WTC11 (cell line): Measurements from ENCODE around the gene P3H2. TPM values are rescaled to one million over a fixed set of nuclear protein-coding genes. Genes with fewer than 3 reads are reported as not detected.
A peak's percentile ranks its signal among the peaks of the same experiment; 100 is the strongest.

Experiments
- AFF4 ChIP-seq: sonication (generic); formaldehyde crosslinking; IDR thresholded peaks from 2 replicates; pipeline ENCODE4 v1.8.1; 2023; ENCODE audit warnings: mild to moderate bottlenecking, missing genetic modification reagents, borderline replicate concordance
- AR ChIP-seq: fragments of 250-450 bp; sonication (Bioruptor Pico); IDR thresholded peaks from 2 replicates; pipeline ENCODE4 v1.9.0; 2021; ENCODE audit warnings: mild to moderate bottlenecking
- ATF3 ChIP-seq: sonication (generic); formaldehyde crosslinking; conservative IDR thresholded peaks from 2 replicates; pipeline ENCODE4 v1.8.1; 2022; ENCODE audit warnings: mild to moderate bottlenecking, missing genetic modification reagents
- ATF6 ChIP-seq: sonication (generic); formaldehyde crosslinking; IDR thresholded peaks from 2 replicates; pipeline ENCODE4 v1.8.1; 2023; ENCODE audit warnings: mild to moderate bottlenecking, missing genetic modification reagents
- CREM ChIP-seq: sonication (generic); formaldehyde crosslinking; IDR thresholded peaks from 2 replicates; pipeline ENCODE4 v1.8.1; 2022; ENCODE audit warnings: mild to moderate bottlenecking, missing genetic modification reagents, moderate library complexity
- CTCF ChIP-seq: fragments of 200-600 bp; IDR thresholded peaks from 2 replicates; pipeline ENCODE4 v1.8.0; 2022; ENCODE audit warnings: antibody characterized with exemption
- E2F5 ChIP-seq: sonication (generic); formaldehyde crosslinking; IDR thresholded peaks from 2 replicates; pipeline ENCODE4 v1.8.1; 2022; ENCODE audit warnings: mild to moderate bottlenecking, moderate library complexity, missing genetic modification reagents
- ELF4 ChIP-seq: sonication (generic); formaldehyde crosslinking; IDR thresholded peaks from 2 replicates; pipeline ENCODE4 v1.8.1; 2022; ENCODE audit warnings: low read depth, mild to moderate bottlenecking, moderate library complexity, missing genetic modification reagents
- ERG ChIP-seq: fragments of 250-450 bp; sonication (Bioruptor Pico); IDR thresholded peaks from 2 replicates; pipeline ENCODE4 v1.8.0; 2021; ENCODE audit warnings: mild to moderate bottlenecking
- HMGA2 ChIP-seq: fragments of 250-450 bp; sonication (Bioruptor Pico); IDR thresholded peaks from 2 replicates; pipeline ENCODE4 v1.4.0; 2021; ENCODE audit warnings: mild to moderate bottlenecking, moderate library complexity
- IRF2 ChIP-seq: sonication (generic); formaldehyde crosslinking; IDR thresholded peaks from 2 replicates; pipeline ENCODE4 v1.8.0; 2022; ENCODE audit warnings: low read depth, missing genetic modification reagents, borderline replicate concordance
- NR2C2 ChIP-seq: sonication (generic); formaldehyde crosslinking; IDR thresholded peaks from 2 replicates; pipeline ENCODE4 v1.8.0; 2022; ENCODE audit warnings: mild to moderate bottlenecking, missing genetic modification reagents
- OVOL2 ChIP-seq: fragments of 250-450 bp; sonication (Bioruptor Pico); IDR thresholded peaks from 2 replicates; pipeline ENCODE4 v1.9.0; 2021; ENCODE audit warnings: mild to moderate bottlenecking, borderline replicate concordance
- SMAD4 ChIP-seq: sonication (generic); formaldehyde crosslinking; IDR thresholded peaks from 2 replicates; pipeline ENCODE4 v1.8.0; 2022; ENCODE audit warnings: mild to moderate bottlenecking, missing genetic modification reagents
- TEAD1 ChIP-seq: sonication (generic); formaldehyde crosslinking; IDR thresholded peaks from 2 replicates; pipeline ENCODE4 v1.8.0; 2022; ENCODE audit warnings: mild to moderate bottlenecking, missing genetic modification reagents
- USF1 ChIP-seq: sonication (generic); formaldehyde crosslinking; IDR thresholded peaks from 2 replicates; pipeline ENCODE4 v1.8.0; 2022; ENCODE audit warnings: mild to moderate bottlenecking, missing genetic modification reagents
- USF2 ChIP-seq: sonication (generic); formaldehyde crosslinking; IDR thresholded peaks from 2 replicates; pipeline ENCODE4 v1.8.1; 2023; ENCODE audit warnings: mild to moderate bottlenecking, missing genetic modification reagents, moderate library complexity
- ZNF121 ChIP-seq: sonication (generic); formaldehyde crosslinking; IDR thresholded peaks from 2 replicates; pipeline ENCODE4 v1.8.0; 2023; ENCODE audit warnings: missing genetic modification reagents
- ZNF281 ChIP-seq: sonication (generic); formaldehyde crosslinking; IDR thresholded peaks from 2 replicates; pipeline ENCODE4 v1.8.0; 2023; ENCODE audit warnings: mild to moderate bottlenecking, missing genetic modification reagents
- ZNF671 ChIP-seq: fragments of 250-450 bp; sonication (Bioruptor Pico); IDR thresholded peaks from 2 replicates; pipeline ENCODE4 v1.8.0; 2021; ENCODE audit warnings: mild to moderate bottlenecking
- total RNA-seq: library from RNA; stranded (reverse); gene quantifications from 3 replicates; pipeline ENCODE4 v1.2.3, GENCODE V29; 2021

P3H2 gene
- total RNA-seq, 1 experiment from 2014 or later = 29.4 TPM

- TF ChIP-seq IRF2 (CRISPR knock-in tag) (no peak), USF2 (peak; percentile 6; the same call in 1 of the 2 replicates), TEAD1 (no peak), ZNF121 (CRISPR knock-in tag) (0 out of 2 replicates have a peak, but pooled peaks have one; percentile 65), ZNF671 (CRISPR knock-in tag) (no peak), ERG (no peak), USF1 (0 out of 2 replicates have a peak, but pooled peaks have one; percentile 44), ATF6 (CRISPR knock-in tag) (no peak), ATF3 (CRISPR knock-in tag) (no peak), ELF4 (CRISPR knock-in tag) (no peak), AFF4 (CRISPR knock-in tag) (no peak), ZNF281 (CRISPR knock-in tag) (no peak), CTCF (no peak), CREM (CRISPR knock-in tag) (peak; percentile 59; the same call in 1 of the 2 replicates), AR (CRISPR knock-in tag) (no peak), HMGA2 (CRISPR knock-in tag) (no peak), OVOL2 (CRISPR knock-in tag) (no peak), E2F5 (peak; percentile 22; the same call in 1 of the 2 replicates), SMAD4 (CRISPR knock-in tag) (no peak), NR2C2 (CRISPR knock-in tag) (no peak; the same call in 1 of the 2 replicates)
These were observed at the start of gene P3H2 (continued) for GRCh38 chr3:190120269-190121060.
